Esophagus squamous epithelium (tissue), 5 donors: ENCODE measurements around the gene PHACTR4. TPM values are rescaled to one million over a fixed set of nuclear protein-coding genes. Genes with fewer than 3 reads are reported as not detected.
"Not testable (repeated sequence)": the region's sequence is repeated elsewhere in the genome, so short reads cannot be mapped to it uniquely, and the experiment has no call there.

Experiments used
- DNase-seq: peaks from one replicate; lab custom pipeline; 2025; lab: John Stamatoyannopoulos, UW
- H3K27ac ChIP-seq, 4 donors: fragments of 200-600 bp; sonication (generic); one replicate each; pipeline ENCODE4 v1.5.1; 2016 to 2019; ENCODE audit warnings: mild to moderate bottlenecking in 1 of 4
- H3K27me3 ChIP-seq, 4 donors: fragments of 200-600 bp; sonication (generic); 1 replicate in 3 of 4; 2 replicates in 1 of 4; pipeline versions ENCODE4 v1.5.1 to v1.6.0; 2017 to 2021; ENCODE audit warnings: antibody characterized with exemption in 1 of 4
- H3K36me3 ChIP-seq, 3 donors: fragments of 200-600 bp; sonication (generic); one replicate each; pipeline ENCODE4 v1.5.1; 2016 to 2019
- H3K4me1 ChIP-seq, 3 donors: fragments of 200-600 bp; sonication (generic); one replicate each; pipeline ENCODE4 v1.5.1; 2017 to 2019
- H3K4me3 ChIP-seq, 4 donors: fragments of 200-600 bp; sonication (generic); 1 replicate in 3 of 4; 2 replicates in 1 of 4; pipeline ENCODE4 v1.5.1; 2016 to 2019; ENCODE audit warnings: mild to moderate bottlenecking in 2 of 4, moderate library complexity in 1 of 4
- H3K9me3 ChIP-seq, 3 donors: fragments of 200-600 bp; sonication (generic); one replicate each; pipeline ENCODE4 v1.5.1; 2016 to 2019
- CTCF ChIP-seq, 6 experiments: fragments of 450-650 bp in 4 of 6; fragments of 200-600 bp in 2 of 6; sonication (generic) in 2 of 6; IDR thresholded peaks; one replicate each; pipeline ENCODE4 v1.5.1; 2016 to 2019; ENCODE audit warnings: antibody characterized with exemption in 6 of 6, mild to moderate bottlenecking in 4 of 6, moderate library complexity in 4 of 6
- POLR2A ChIP-seq, 4 donors: fragments of 450-650 bp; IDR thresholded peaks; one replicate each; pipeline ENCODE4 v1.6.1; 2017; ENCODE audit warnings: antibody characterized with exemption in 4 of 4, mild to moderate bottlenecking in 4 of 4, moderate library complexity in 3 of 4
- WGBS, 2 donors: methylation state at CpG; one replicate each; pipeline ENCODE4 v1.1.5; 2018; 5-methylcytosine and 5-hydroxymethylcytosine counted together
- intact Hi-C: fragments of 100-400 bp; cut with DNase I; formaldehyde crosslinking; loops from one replicate; pipeline ENCODE4 v1.15.0; 2022
- total RNA-seq, 4 donors: library from RNA; depleted of rRNA; stranded (reverse); fragments of >200 nt; gene quantifications; one replicate each; pipeline ENCODE4 v1.1.0, GENCODE V29; 2016
- donor health status: DM: yes; HTN: yes; CAD: no.

The PHACTR4 gene
- total RNA-seq, 4 donors from 2014 or later, result 33.4 to 41.0 (median 36.3) TPM

GRCh38 chr1:28437924-28438699, 68.6 kb downstream of the PHACTR4 start:
- peak overlapping the region; percentile 24 to 54 (median 42) for H3K4me3 ChIP-seq
- intact Hi-C loops, result no loop called here

GRCh38 chr1:28439320-28439719, 69.8 kb downstream of the PHACTR4 start:
- Histone ChIP-seq H3K9me3 (no peaks in the 10 kb centered on the region), H3K27ac (peak overlapping the region in 3 of 4 donors; percentile 78 to 87 (median 86)), H3K4me3 (peak overlapping the region; percentile 24 to 54 (median 42)), H3K4me1 (peaks cover 0 to 56% (median 11%) of the 10 kb centered on the region in 3 donors), H3K27me3 (no peaks in the 10 kb centered on the region), H3K36me3 (peaks cover 0 to 8% (median 0%) of the 10 kb centered on the region in 3 donors)
- TF ChIP-seq CTCF (IDR thresholded peaks at IDR 0.05) (no peak), POLR2A (IDR thresholded peaks at IDR 0.05) (no peak)
- intact Hi-C loops, result no loop called here
- DNase-seq, result no peak

More at GRCh38 chr1:28437924-28438699, 68.6 kb downstream of the PHACTR4 start:
- WGBS, 2 donors, result 16 to 24% methylated on average over 10 of the region's 10 CpGs
- H3K36me3 ChIP-seq, result peaks cover 0 to 3% (median 0%) of the 10 kb centered on the region in 3 donors
- peak; percentile 21 for DNase-seq
- TF ChIP-seq POLR2A (IDR thresholded peaks at IDR 0.05) (peak in 3 of 4 donors; percentile 20 to 76 (median 65)), CTCF (IDR thresholded peaks at IDR 0.05) (no peak)
- peak overlapping the region; percentile 78 to 87 (median 82) for H3K27ac ChIP-seq
- no peaks in the 10 kb centered on the region for H3K27me3 ChIP-seq
- H3K4me1 ChIP-seq, result peaks cover 0 to 63% (median 11%) of the 10 kb centered on the region in 3 donors
- H3K9me3 ChIP-seq, result no peaks in the 10 kb centered on the region

- WGBS, 2 donors, result 86 to 93% methylated on average over 4 of the region's 4 CpGs
- DNase-seq, result no peak
- Histone ChIP-seq H3K27ac (no peak overlapping the region), H3K9me3 (no peaks in the 10 kb centered on the region), H3K27me3 (no peaks in the 10 kb centered on the region), H3K36me3 (peaks cover 0 to 24% (median 4%) of the 10 kb centered on the region in 3 donors), H3K4me1 (peaks cover 0 to 34% (median 11%) of the 10 kb centered on the region in 3 donors), H3K4me3 (peak overlapping the region in 1 of 4 donors; percentile 4)
- no peak for TF ChIP-seq CTCF (IDR thresholded peaks at IDR 0.05)
- no peak for TF ChIP-seq POLR2A (IDR thresholded peaks at IDR 0.05)
- intact Hi-C loops, result no loop called here
Measured at GRCh38 chr1:28441674-28442073, 72.1 kb downstream of the PHACTR4 start.

GRCh38 chr1:28443550-28443949, 74.0 kb downstream of the PHACTR4 start:
- DNase-seq, result no peak
- WGBS, 2 donors, result 67 to 97% methylated on average over 3 of the region's 3 CpGs
- no peak overlapping the region for H3K4me3 ChIP-seq
- H3K36me3 ChIP-seq, result peaks cover 0 to 32% (median 4%) of the 10 kb centered on the region in 3 donors
- intact Hi-C loops, result no loop called here
- peaks cover 0 to 15% (median 0%) of the 10 kb centered on the region in 3 donors for H3K4me1 ChIP-seq
- H3K27ac ChIP-seq, result no peak overlapping the region
- TF ChIP-seq POLR2A (IDR thresholded peaks at IDR 0.05) (no peak), CTCF (IDR thresholded peaks at IDR 0.05) (no peak)
- H3K9me3 ChIP-seq, result no peaks in the 10 kb centered on the region
- no peaks in the 10 kb centered on the region for H3K27me3 ChIP-seq

- intact Hi-C loops, result no loop called here
Measured at GRCh38 chr1:28447679-28448078, 78.1 kb downstream of the PHACTR4 start.

GRCh38 chr1:28448094-28448611, 78.6 kb downstream of the PHACTR4 start:
- WGBS, 2 donors, result 93 to 94% methylated on average over 8 of the region's 8 CpGs
- Histone ChIP-seq H3K4me1 (peaks cover 0 to 23% (median 0%) of the 10 kb centered on the region in 3 donors), H3K36me3 (peaks cover 0 to 38% (median 4%) of the 10 kb centered on the region in 3 donors), H3K27ac (peak overlapping the region in 1 of 4 donors; percentile 25)
- intact Hi-C loops, H3K4me3 ChIP-seq, H3K9me3 ChIP-seq, DNase-seq, H3K27me3 ChIP-seq: not testable (repeated sequence)

More at GRCh38 chr1:28447679-28448078, 78.1 kb downstream of the PHACTR4 start:
- 61 to 67% methylated on average over 4 of the region's 4 CpGs for WGBS, 2 donors
- H3K27ac ChIP-seq, result peak overlapping the region in 1 of 4 donors; percentile 25
- H3K36me3 ChIP-seq, result peaks cover 0 to 41% (median 4%) of the 10 kb centered on the region in 3 donors
- no peak overlapping the region for H3K4me3 ChIP-seq
- no peaks in the 10 kb centered on the region for H3K9me3 ChIP-seq
- H3K27me3 ChIP-seq, result no peaks in the 10 kb centered on the region
- H3K4me1 ChIP-seq, result peaks cover 0 to 23% (median 0%) of the 10 kb centered on the region in 3 donors
- DNase-seq, result no peak
- TF ChIP-seq POLR2A (IDR thresholded peaks at IDR 0.05) (no peak), CTCF (IDR thresholded peaks at IDR 0.05) (no peak)
